CD4-positive, alpha-beta memory T cell (primary cell): ENCODE results near the gene JUNB. TPM values are rescaled to one million over a fixed set of nuclear protein-coding genes. Genes with fewer than 3 reads are reported as not detected.
A peak's percentile ranks its signal among the peaks of the same experiment; 100 is the strongest.

Source experiments
- CTCF ChIA-PET: fragments of 350-600 bp; sonication (Branson Sonifier 250); formaldehyde crosslinking; loops from one replicate; lab custom pipeline; 2021; ENCODE audit warnings: inconsistent platforms; ENCODE audit not compliant: partially characterized antibody; lab: Charles Lee
- POLR2A ChIA-PET: fragments of 350-600 bp; sonication (Branson Sonifier 250); formaldehyde crosslinking; loops from one replicate; lab custom pipeline; 2021; ENCODE audit not compliant: partially characterized antibody; lab: Charles Lee
- DNase-seq, 5 donors: peaks; one replicate each; pipeline versions ENCODE4 v3.0.0 to v3.0.0-alpha.2; 2020 to 2022; ENCODE audit warnings: mixed read lengths in 1 of 5
- H3K27ac ChIP-seq: one replicate; pipeline ENCODE4 v1.7.0; 2013; ENCODE audit warnings: low read depth, low read length
- H3K27me3 ChIP-seq: 2 replicates; pipeline ENCODE4 v1.7.0; 2013; ENCODE audit warnings: mild to moderate bottlenecking, low read length, moderate library complexity; ENCODE audit not compliant: insufficient read depth
- H3K36me3 ChIP-seq: 2 replicates; pipeline ENCODE4 v1.7.0; 2013; ENCODE audit warnings: mild to moderate bottlenecking, low read length, moderate library complexity; ENCODE audit not compliant: insufficient read depth
- H3K4me1 ChIP-seq: 2 replicates; pipeline ENCODE4 v1.7.0; 2013; ENCODE audit warnings: mild to moderate bottlenecking, low read length, moderate library complexity; ENCODE audit not compliant: insufficient read depth
- H3K4me3 ChIP-seq, 2 donors: one replicate each; pipeline ENCODE4 v1.7.0; 2013; ENCODE audit warnings: low read length in 2 of 2, mild to moderate bottlenecking in 1 of 2
- H3K9me3 ChIP-seq, 2 donors: one replicate each; pipeline ENCODE4 v1.7.0; 2013; ENCODE audit warnings: low read length in 2 of 2, control low read depth in 1 of 2; ENCODE audit not compliant: control insufficient read depth in 1 of 2
- H3K27ac Mint-ChIP-seq, 7 donors: one replicate each; pipeline ENCODE4 v1.8.0; 2020 to 2021; ENCODE audit warnings: mixed read lengths in 7 of 7, mild to moderate bottlenecking in 6 of 7, inconsistent platforms in 3 of 7, moderate library complexity in 3 of 7
- H3K27me3 Mint-ChIP-seq, 2 donors: one replicate each; pipeline ENCODE4 v1.8.0; 2020 to 2021; ENCODE audit warnings: mixed read lengths in 2 of 2
- H3K36me3 Mint-ChIP-seq, 2 donors: one replicate each; pipeline ENCODE4 v1.8.0; 2020 to 2021; ENCODE audit warnings: mixed read lengths in 2 of 2, inconsistent platforms in 1 of 2, mild to moderate bottlenecking in 1 of 2
- H3K4me1 Mint-ChIP-seq, 4 donors: one replicate each; pipeline ENCODE4 v1.8.0; 2020 to 2021; ENCODE audit warnings: mixed read lengths in 4 of 4, mild to moderate bottlenecking in 1 of 4
- H3K4me3 Mint-ChIP-seq, 8 donors: one replicate each; pipeline ENCODE4 v1.8.0; 2020 to 2021; ENCODE audit warnings: mixed read lengths in 8 of 8, mild to moderate bottlenecking in 7 of 8, moderate library complexity in 6 of 8, inconsistent platforms in 3 of 8
- H3K9me3 Mint-ChIP-seq, 8 donors: one replicate each; pipeline ENCODE4 v1.8.0; 2020 to 2021; ENCODE audit warnings: mixed read lengths in 8 of 8, mild to moderate bottlenecking in 5 of 8, inconsistent platforms in 3 of 8, moderate library complexity in 1 of 8
- intact Hi-C: fragments of 100-400 bp; cut with micrococcal nuclease; formaldehyde crosslinking; loops from one replicate; pipeline ENCODE4 v1.15.1; 2023
- polyA plus RNA-seq, 2 donors: library from polyadenylated mRNA; unstranded; fragments of 300-500 nt; fragmentation: Illumina TruSeq; gene quantifications; one replicate each; pipeline ENCODE4 v1.2.3, GENCODE V29; 2021
- total RNA-seq, 2 experiments: library from RNA; stranded (reverse); gene quantifications; one replicate each; pipeline ENCODE4 v1.2.3, GENCODE V29; 2021

JUNB gene
- total and polyA plus RNA-seq, 4 experiments from 2014 or later = 103 to 3,132 (median 438) TPM

DNA sequence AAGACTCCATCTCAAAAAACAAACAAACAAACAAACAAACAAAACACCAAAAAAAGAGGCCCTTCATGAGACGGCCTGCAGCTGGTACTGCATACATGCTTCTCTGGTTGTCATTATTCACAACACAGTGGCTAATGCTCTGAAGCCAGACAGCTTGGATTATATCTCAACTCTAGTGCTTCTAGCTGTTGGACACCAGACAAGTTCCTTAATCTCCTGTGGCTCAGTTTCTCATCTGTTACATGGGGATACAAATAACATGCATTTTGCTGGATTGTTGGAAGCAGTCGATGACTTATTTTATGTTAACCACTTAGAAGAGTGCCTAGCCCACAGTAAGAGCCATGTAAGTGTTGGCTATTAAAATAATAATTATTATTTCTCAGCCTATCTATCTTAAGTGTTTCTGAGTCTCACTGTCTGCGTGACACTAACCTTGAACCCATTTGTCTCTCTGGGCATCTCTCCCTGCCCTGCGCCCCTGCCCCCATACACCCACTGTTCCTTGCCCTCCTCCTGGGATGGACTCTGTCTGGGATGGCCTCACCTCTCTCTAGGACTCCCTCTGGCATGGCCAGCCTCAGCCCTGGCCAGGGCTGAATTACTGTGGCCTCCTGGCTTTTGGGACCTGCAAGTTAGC, 3.1 kb upstream of the JUNB start:
- H3K36me3 ChIP-seq = no peaks in the 10 kb centered on the region
- H3K27ac Mint-ChIP-seq = peak overlapping the region in 6 of 7 donors; percentile 98 to 100 (median 99)
- no peak overlapping the region for H3K4me3 ChIP-seq
- peak overlapping the region; percentile 100 for H3K27ac ChIP-seq
- H3K9me3 Mint-ChIP-seq = peaks cover 0 to 18% (median 0%) of the 10 kb centered on the region in 8 donors
- no peaks in the 10 kb centered on the region for H3K27me3 ChIP-seq
- ChIA-PET CTCF (interaction anchor here (0.6 to 3.2 kb wide), 3 partner anchors 9 to 28 kb away, joined by 3 to 14 read pairs (median 4); no protein-coding TSS in a partner anchor), POLR2A (interaction anchor here (1.3 to 20.0 kb wide), 4 partner anchors 9 to 65 kb away, joined by 3 to 1162 read pairs (median 10); partner anchors contain the start of genes HOOK2, PRDX2, THSD8 and TNPO2)
- peak overlapping the region in 7 of 8 donors; percentile 9 to 90 (median 50) for H3K4me3 Mint-ChIP-seq
- DNase-seq = no peak
- H3K9me3 ChIP-seq = no peaks in the 10 kb centered on the region
- intact Hi-C loops = no loop called here
- peaks cover 62% of the 10 kb centered on the region for H3K4me1 ChIP-seq
- peaks cover 3 to 18% of the 10 kb centered on the region in 2 donors for H3K36me3 Mint-ChIP-seq
- no peaks in the 10 kb centered on the region for H3K27me3 Mint-ChIP-seq
- peaks cover 14 to 31% (median 22%) of the 10 kb centered on the region in 4 donors for H3K4me1 Mint-ChIP-seq

DNA sequence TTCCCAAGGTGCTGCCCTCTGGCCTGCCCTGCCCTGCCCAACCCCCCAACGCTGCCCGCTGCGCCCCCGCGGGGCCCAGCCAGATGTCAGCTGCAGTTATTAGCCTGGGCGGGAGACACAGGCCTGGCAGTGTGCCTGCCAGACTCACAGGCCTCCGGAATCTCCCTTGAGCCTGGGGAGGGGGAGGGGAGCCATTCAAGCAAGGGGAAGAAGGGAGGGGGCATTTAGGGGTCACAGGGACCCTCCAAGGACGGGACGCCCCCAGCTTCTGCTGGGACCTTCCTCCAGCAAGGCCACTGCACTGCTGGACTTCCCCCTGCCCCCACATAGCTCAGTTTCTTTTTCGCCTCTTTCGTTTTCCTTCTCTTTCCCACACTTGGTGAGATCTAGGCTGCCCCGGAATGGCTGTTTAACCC, 2.6 kb upstream of the JUNB start:
- POLR2A ChIA-PET = interaction anchor here (1.1 to 20.0 kb wide), 5 partner anchors 8 to 65 kb away, joined by 3 to 1162 read pairs (median 8); partner anchors contain the start of genes GET3, HOOK2, PRDX2 and THSD8

DNA sequence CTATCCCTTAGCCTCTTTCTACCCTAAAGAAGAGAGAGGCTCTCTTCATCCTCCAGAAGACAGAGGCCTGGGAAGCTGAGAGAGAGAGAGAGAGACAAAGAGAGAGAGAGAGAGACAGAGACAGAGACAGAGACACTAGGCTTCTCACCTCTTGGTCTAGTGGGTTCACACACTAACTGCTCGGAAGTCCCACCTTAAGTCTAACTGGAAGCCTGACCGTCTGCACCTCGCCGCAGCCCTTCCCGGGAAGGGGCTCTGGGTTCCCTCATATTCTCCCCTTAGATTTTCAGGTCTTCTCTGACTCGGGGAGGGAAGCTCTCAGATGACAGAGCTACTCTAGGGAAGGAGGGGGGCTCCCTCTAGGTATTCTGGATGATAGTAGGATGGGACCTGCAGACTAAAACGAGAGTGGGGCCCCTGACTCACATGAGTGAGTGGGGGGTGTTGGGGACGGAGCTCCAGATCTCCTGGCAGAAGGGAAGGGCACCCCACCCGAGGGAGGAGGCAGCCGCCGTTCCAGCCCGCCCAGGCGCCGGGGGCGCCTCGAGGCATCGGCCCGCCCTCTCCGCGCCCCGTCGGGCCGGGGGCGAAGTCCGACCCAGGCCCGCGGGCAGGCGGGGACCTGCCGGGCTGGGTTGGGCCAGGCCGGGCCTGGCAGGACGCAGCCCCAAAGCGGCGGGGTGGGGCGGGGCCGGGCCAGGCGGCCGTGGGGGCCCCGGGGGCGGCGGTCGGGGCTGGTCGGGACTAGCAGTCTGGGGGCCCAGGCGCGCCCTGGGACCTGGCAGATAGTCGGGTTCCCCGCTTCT, 2.0 kb upstream of the JUNB start:
- peaks cover 0 to 21% (median 0%) of the 10 kb centered on the region in 8 donors for H3K9me3 Mint-ChIP-seq
- intact Hi-C loops = no loop called here

More for the DNA sequence above, 2.6 kb upstream of the JUNB start:
- Mint-ChIP-seq H3K27ac (peak overlapping the region in 6 of 7 donors; percentile 98 to 100 (median 99)), H3K4me1 (peaks cover 11 to 34% (median 18%) of the 10 kb centered on the region in 4 donors), H3K27me3 (no peaks in the 10 kb centered on the region), H3K9me3 (peaks cover 0 to 21% (median 0%) of the 10 kb centered on the region in 8 donors), H3K4me3 (peak overlapping the region; percentile 27 to 90 (median 81)), H3K36me3 (peaks cover 4 to 21% of the 10 kb centered on the region in 2 donors)
- peak overlapping the region in 1 of 2 donors; percentile 27 for H3K4me3 ChIP-seq
- H3K4me1 ChIP-seq = peaks cover 56% of the 10 kb centered on the region
- peak overlapping the region; percentile 100 for H3K27ac ChIP-seq
- CTCF ChIA-PET = interaction anchor here (1.6 to 3.2 kb wide), 2 partner anchors 11 to 29 kb away, joined by 3 to 14 read pairs; no protein-coding TSS in a partner anchor
- no peaks in the 10 kb centered on the region for H3K27me3 ChIP-seq
- intact Hi-C loops = no loop called here
- DNase-seq = peak in 3 of 5 donors; percentile 39 to 84 (median 46)
- H3K9me3 ChIP-seq = no peaks in the 10 kb centered on the region
- no peaks in the 10 kb centered on the region for H3K36me3 ChIP-seq

DNA sequence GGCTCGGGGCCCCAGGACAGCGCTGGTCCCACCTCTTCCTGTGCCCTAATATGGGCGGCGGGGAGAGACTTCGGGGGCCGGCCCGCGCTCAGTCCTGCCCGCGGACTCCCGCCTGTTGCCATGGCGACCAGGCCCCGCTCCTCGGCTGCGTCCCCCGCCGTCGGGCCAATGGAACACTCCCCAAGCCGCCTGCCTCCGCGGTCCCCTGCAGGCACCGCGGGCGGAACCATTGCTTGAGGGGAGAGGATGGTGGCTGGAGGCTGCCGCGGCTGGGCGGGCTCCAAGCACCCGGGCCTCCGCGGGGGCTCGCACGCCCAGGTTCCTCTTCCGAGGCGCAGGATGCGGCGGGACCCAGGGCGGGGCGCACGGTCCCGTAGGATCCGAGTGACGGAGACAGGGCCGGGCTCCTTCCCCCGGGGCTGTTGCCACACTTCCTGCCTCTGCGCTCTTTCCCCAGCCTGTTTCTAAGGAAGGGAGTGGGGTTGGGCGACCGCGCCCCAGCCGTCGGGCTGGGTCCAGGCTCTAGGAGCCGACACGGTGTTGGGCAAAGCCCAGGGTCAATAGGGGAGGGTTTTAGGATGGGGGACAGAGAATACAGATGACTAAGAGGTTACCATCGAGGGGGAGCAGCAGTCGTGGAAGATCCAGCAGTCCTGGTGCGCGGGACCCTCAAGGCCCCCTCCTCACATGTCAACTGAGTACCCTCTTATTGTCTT, 1.2 kb upstream of the JUNB start:
- Histone ChIP-seq H3K4me3 (peak overlapping the region; percentile 85 to 100), H3K27ac (peak overlapping the region; percentile 100), H3K27me3 (no peaks in the 10 kb centered on the region), H3K36me3 (no peaks in the 10 kb centered on the region), H3K9me3 (no peaks in the 10 kb centered on the region), H3K4me1 (peaks cover 55% of the 10 kb centered on the region)
- POLR2A ChIA-PET = interaction anchor here (1.1 to 20.0 kb wide), 8 partner anchors 12 to 158 kb away, joined by 3 to 1162 read pairs (median 40); partner anchors contain the start of genes GET3, HOOK2, PRDX2 and RNASEH2A
- DNase-seq = peak; percentile 90 to 93 (median 92)
- H3K27ac Mint-ChIP-seq = peak overlapping the region in 6 of 7 donors; percentile 99 to 100 (median 100)
- CTCF ChIA-PET = interaction anchor here (1.6 to 17.4 kb wide), 2 partner anchors 19 to 30 kb away, joined by 3 to 906 read pairs; partner anchors contain the start of gene HOOK2
- H3K27me3 Mint-ChIP-seq = no peaks in the 10 kb centered on the region
- H3K4me1 Mint-ChIP-seq = peaks cover 20 to 47% (median 28%) of the 10 kb centered on the region in 4 donors
- peaks cover 0 to 24% (median 0%) of the 10 kb centered on the region in 8 donors for H3K9me3 Mint-ChIP-seq
- peaks cover 4 to 21% of the 10 kb centered on the region in 2 donors for H3K36me3 Mint-ChIP-seq
- peak overlapping the region; percentile 92 to 98 (median 95) for H3K4me3 Mint-ChIP-seq
- intact Hi-C loops = loop anchor here (1.0 to 5.0 kb wide), 4 partner anchors 8 to 1057 kb away; partner anchors contain the start of genes IER2, RAD23A and STX10

More for the DNA sequence above, 2.0 kb upstream of the JUNB start:
- Histone ChIP-seq H3K36me3 (no peaks in the 10 kb centered on the region), H3K27ac (peak overlapping the region; percentile 100), H3K4me1 (peaks cover 55% of the 10 kb centered on the region), H3K27me3 (no peaks in the 10 kb centered on the region), H3K9me3 (no peaks in the 10 kb centered on the region), H3K4me3 (peak overlapping the region in 1 of 2 donors; percentile 100)
- Mint-ChIP-seq H3K27me3 (no peaks in the 10 kb centered on the region), H3K27ac (peak overlapping the region in 6 of 7 donors; percentile 98 to 100 (median 100)), H3K4me1 (peaks cover 14 to 39% (median 22%) of the 10 kb centered on the region in 4 donors), H3K4me3 (peak overlapping the region; percentile 70 to 98 (median 84)), H3K36me3 (peaks cover 4 to 21% of the 10 kb centered on the region in 2 donors)
- POLR2A ChIA-PET = interaction anchor here (1.1 to 20.0 kb wide), 4 partner anchors 13 to 66 kb away, joined by 3 to 1162 read pairs (median 6); partner anchors contain the start of genes GET3, HOOK2, PRDX2 and THSD8
- DNase-seq = peak in 2 of 5 donors; percentile 25 to 73
- CTCF ChIA-PET = interaction anchor here (1.6 to 3.2 kb wide), 2 partner anchors 11 to 29 kb away, joined by 3 to 14 read pairs; no protein-coding TSS in a partner anchor

DNA sequence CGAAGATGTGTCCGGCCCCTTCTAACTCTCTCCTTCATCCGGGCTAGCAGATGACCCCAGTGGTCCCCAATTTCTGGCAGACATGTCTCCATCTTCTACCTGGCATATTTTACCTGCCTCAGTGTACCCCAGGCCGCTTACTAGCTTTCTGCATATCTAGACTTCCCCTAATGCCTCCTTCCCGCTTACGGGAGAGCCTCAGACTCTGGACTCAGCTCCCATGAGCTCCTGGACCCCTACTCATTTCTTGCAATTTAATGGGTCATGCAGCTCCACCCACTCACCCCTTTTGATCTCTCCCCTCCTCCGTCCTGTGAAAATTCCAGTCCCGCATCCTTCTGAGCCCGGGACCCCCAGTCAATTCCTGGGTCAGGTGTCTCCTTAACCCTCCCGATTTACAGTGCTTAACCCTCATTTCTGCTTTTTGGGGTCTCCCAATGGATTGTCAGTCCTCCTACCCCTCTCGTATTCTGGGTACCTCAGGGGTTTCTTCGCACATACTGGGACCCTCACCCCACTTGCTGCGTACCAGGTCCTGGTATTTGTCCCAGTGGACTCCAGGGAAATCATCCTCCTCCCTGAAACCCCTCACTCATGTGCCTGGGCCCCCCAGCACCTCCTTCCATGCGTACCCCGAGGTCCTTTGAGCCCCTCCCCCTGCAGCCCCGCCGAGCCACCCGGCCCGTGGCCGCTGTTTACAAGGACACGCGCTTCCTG, 500 bp upstream of the JUNB start:
- Histone ChIP-seq H3K36me3 (no peaks in the 10 kb centered on the region), H3K27ac (peak overlapping the region; percentile 100), H3K4me3 (peak overlapping the region; percentile 85 to 100), H3K4me1 (peaks cover 53% of the 10 kb centered on the region), H3K9me3 (no peaks in the 10 kb centered on the region), H3K27me3 (no peaks in the 10 kb centered on the region)
- peak overlapping the region; percentile 92 to 98 (median 95) for H3K4me3 Mint-ChIP-seq
- peak overlapping the region in 6 of 7 donors; percentile 99 to 100 (median 100) for H3K27ac Mint-ChIP-seq
- peak in 2 of 5 donors; percentile 28 to 37 for DNase-seq
- intact Hi-C loops = loop anchor here (1.0 to 5.0 kb wide), 4 partner anchors 8 to 1057 kb away; partner anchors contain the start of genes IER2, RAD23A and STX10
- peaks cover 4 to 21% of the 10 kb centered on the region in 2 donors for H3K36me3 Mint-ChIP-seq
- H3K9me3 Mint-ChIP-seq = peaks cover 0 to 24% (median 0%) of the 10 kb centered on the region in 8 donors
- peaks cover 22 to 51% (median 31%) of the 10 kb centered on the region in 4 donors for H3K4me1 Mint-ChIP-seq
- CTCF ChIA-PET = interaction anchor here (2.3 to 17.4 kb wide), 2 partner anchors 20 to 68 kb away, joined by 5 to 906 read pairs; partner anchors contain the start of genes HOOK2 and TNPO2
- POLR2A ChIA-PET = interaction anchor here (0.8 to 20.0 kb wide), 20 partner anchors 12 to 501 kb away, joined by 3 to 1162 read pairs (median 9); partner anchors contain the start of genes DHPS, FBXW9, GCDH and GET3
- no peaks in the 10 kb centered on the region for H3K27me3 Mint-ChIP-seq
